ENCODE measurements around the gene AK8. TPM values are rescaled to one million over a fixed set of nuclear protein-coding genes. Genes with fewer than 3 reads are reported as not detected.

AK8 gene
- total RNA-seq, 1 experiment from 2014 or later: not detected

DNA sequence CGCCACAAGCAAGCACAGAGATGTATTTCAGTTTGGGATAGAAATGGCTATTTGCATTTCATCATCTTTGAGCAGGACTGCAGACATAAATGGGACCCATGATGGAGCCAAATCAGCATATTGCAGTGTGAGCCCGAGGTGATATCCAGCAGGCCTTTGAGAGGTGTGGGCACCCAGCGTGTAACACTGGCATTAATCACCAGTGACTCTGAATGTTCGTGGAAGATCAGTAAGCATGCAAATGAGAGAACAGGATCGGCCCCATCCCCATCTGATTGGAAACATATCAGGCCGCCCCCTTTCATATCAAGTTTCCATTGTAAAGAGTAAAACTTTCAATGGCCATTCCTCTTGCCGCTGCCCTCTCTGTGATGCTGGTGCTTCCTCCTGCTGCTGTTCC, 123.8 kb downstream of the AK8 start:
- Histone ChIP-seq H3K4me3 (ENCODE audit: low read depth, low read length, poor library complexity, severe bottlenecking) (no peak overlapping the region), H3K27me3 (replicated peaks; ENCODE audit: insufficient read depth, low read depth, low read length, poor library complexity) (peaks cover 10% of the 10 kb centered on the region), H3K36me3 (ENCODE audit: insufficient read depth, low read length, poor library complexity, severe bottlenecking) (no peaks in the 10 kb centered on the region), H3K27ac (ENCODE audit: low read depth, low read length, poor library complexity, severe bottlenecking) (no peak overlapping the region), H3K9me3 (ENCODE audit: low read depth, low read length, poor library complexity, severe bottlenecking) (no peaks in the 10 kb centered on the region), H3K4me1 (ENCODE audit: insufficient read depth, low read length, poor library complexity, severe bottlenecking) (no peaks in the 10 kb centered on the region)
- intact Hi-C loops (cut with micrococcal nuclease; ENCODE audit: unreplicated experiment): no loop called here
- CTCF ChIA-PET: no interaction called here
- BruUV-seq (replicated peaks): no TSS peak
- no peak for TF ChIP-seq EZH2 (IDR thresholded peaks at IDR 0.05; ENCODE audit: borderline replicate concordance, low read depth, low read length, poor library complexity, severe bottlenecking)
- TF ChIP-seq, protein P1, sequence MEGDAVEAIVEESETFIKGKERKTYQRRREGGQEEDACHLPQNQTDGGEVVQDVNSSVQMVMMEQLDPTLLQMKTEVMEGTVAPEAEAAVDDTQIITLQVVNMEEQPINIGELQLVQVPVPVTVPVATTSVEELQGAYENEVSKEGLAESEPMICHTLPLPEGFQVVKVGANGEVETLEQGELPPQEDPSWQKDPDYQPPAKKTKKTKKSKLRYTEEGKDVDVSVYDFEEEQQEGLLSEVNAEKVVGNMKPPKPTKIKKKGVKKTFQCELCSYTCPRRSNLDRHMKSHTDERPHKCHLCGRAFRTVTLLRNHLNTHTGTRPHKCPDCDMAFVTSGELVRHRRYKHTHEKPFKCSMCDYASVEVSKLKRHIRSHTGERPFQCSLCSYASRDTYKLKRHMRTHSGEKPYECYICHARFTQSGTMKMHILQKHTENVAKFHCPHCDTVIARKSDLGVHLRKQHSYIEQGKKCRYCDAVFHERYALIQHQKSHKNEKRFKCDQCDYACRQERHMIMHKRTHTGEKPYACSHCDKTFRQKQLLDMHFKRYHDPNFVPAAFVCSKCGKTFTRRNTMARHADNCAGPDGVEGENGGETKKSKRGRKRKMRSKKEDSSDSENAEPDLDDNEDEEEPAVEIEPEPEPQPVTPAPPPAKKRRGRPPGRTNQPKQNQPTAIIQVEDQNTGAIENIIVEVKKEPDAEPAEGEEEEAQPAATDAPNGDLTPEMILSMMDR (conservative IDR thresholded peaks at IDR 0.05; ENCODE audit: low read depth, low read length): no peak
- no peak for DNase-seq (ENCODE audit: low spot score)
- POLR2A ChIA-PET (ENCODE audit: low non-redundant PET): no interaction called here

DNA sequence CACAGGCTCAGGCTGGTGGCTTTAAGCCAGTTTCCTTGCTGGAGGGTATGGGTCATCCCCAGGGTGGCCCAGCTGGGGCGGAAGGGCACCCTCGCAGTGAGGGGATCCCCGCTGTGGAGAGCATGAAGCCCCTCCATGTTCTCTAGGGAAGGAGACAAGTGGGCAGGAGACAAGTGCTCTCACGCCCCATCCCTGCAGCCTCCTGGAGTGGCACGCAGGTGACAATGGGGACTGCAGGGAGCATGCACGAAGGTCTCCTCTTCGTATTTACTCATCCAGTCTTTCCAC, 124.5 kb downstream of the AK8 start:
- Histone ChIP-seq H3K4me3 (ENCODE audit: low read depth, low read length, poor library complexity, severe bottlenecking) (no peak overlapping the region), H3K27me3 (replicated peaks; ENCODE audit: insufficient read depth, low read depth, low read length, poor library complexity) (peaks cover 10% of the 10 kb centered on the region), H3K27ac (ENCODE audit: low read depth, low read length, poor library complexity, severe bottlenecking) (no peak overlapping the region), H3K4me1 (ENCODE audit: insufficient read depth, low read length, poor library complexity, severe bottlenecking) (no peaks in the 10 kb centered on the region), H3K9me3 (ENCODE audit: low read depth, low read length, poor library complexity, severe bottlenecking) (no peaks in the 10 kb centered on the region), H3K36me3 (ENCODE audit: insufficient read depth, low read length, poor library complexity, severe bottlenecking) (no peaks in the 10 kb centered on the region)
- DNase-seq (ENCODE audit: low spot score): no peak
- CTCF ChIA-PET: no interaction called here
- intact Hi-C loops (cut with micrococcal nuclease; ENCODE audit: unreplicated experiment): no loop called here
- BruUV-seq (replicated peaks): no TSS peak
- no peak for TF ChIP-seq EZH2 (IDR thresholded peaks at IDR 0.05; ENCODE audit: borderline replicate concordance, low read depth, low read length, poor library complexity, severe bottlenecking)
- TF ChIP-seq, protein P1 (conservative IDR thresholded peaks at IDR 0.05; ENCODE audit: low read depth, low read length): no peak
- POLR2A ChIA-PET (ENCODE audit: low non-redundant PET): no interaction called here

DNA sequence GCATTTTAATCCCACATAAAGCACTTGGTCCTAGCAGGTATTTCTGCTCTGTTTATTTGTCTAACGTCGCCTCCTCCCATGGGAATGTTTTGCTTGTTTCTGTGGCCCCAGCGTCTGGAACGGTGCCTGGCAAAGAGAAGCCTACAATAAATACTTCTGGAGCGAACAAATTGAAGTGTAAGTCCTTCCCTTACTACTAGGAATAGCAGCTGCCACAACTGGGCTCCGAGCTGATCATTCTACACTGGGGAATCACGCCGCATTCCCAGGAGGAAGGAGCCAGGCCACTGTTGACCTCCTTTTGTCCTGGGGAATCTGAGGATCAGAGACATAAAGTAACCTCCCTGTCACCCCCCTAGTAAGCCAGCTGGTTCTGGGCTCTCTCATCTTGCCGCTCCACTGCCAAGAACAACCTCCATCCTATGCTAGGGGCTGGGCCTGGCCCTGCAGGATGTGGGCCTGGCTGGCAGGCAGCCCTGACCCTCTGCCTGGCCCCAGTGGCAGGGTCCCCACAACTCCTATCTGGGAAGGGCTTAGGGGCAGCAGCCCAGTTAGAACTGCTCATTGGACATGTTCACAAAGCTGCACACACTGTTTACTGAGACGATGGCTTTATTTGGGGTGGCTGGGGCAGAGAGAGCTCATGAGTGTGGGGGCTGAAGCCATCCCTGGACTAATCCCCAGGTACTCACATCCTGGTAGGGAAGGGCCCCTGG, 125.0 kb downstream of the AK8 start:
- peaks cover 10% of the 10 kb centered on the region for H3K27me3 ChIP-seq (replicated peaks; ENCODE audit: insufficient read depth, low read depth, low read length, poor library complexity)
- CTCF ChIA-PET: no interaction called here
- no peaks in the 10 kb centered on the region for H3K9me3 ChIP-seq (ENCODE audit: low read depth, low read length, poor library complexity, severe bottlenecking)
- BruUV-seq (replicated peaks): no TSS peak
- H3K27ac ChIP-seq (ENCODE audit: low read depth, low read length, poor library complexity, severe bottlenecking): no peak overlapping the region
- DNase-seq (ENCODE audit: low spot score): no peak
- POLR2A ChIA-PET (ENCODE audit: low non-redundant PET): no interaction called here
- no peak for TF ChIP-seq EZH2 (IDR thresholded peaks at IDR 0.05; ENCODE audit: borderline replicate concordance, low read depth, low read length, poor library complexity, severe bottlenecking)
- TF ChIP-seq, protein P1 (conservative IDR thresholded peaks at IDR 0.05; ENCODE audit: low read depth, low read length): no peak
- no peak overlapping the region for H3K4me3 ChIP-seq (ENCODE audit: low read depth, low read length, poor library complexity, severe bottlenecking)
- intact Hi-C loops (cut with micrococcal nuclease; ENCODE audit: unreplicated experiment): no loop called here
- H3K4me1 ChIP-seq (ENCODE audit: insufficient read depth, low read length, poor library complexity, severe bottlenecking): no peaks in the 10 kb centered on the region
- no peaks in the 10 kb centered on the region for H3K36me3 ChIP-seq (ENCODE audit: insufficient read depth, low read length, poor library complexity, severe bottlenecking)
